Lung (tissue), 12 donors: ENCODE results near the gene NCBP2L. TPM values are rescaled to one million over a fixed set of nuclear protein-coding genes. Genes with fewer than 3 reads are reported as not detected.

Source experiments
- ATAC-seq: fragments of 200-7000 bp; cut with Tn5 transposase; one replicate; pipeline ENCODE4 v1.9.1; 2020; ENCODE audit warnings: moderate number of reproducible peaks; ENCODE audit not compliant: insufficient read depth, low FRiP score
- DNase-seq, 3 donors: peaks; one replicate each; pipeline ENCODE4 v3.0.0-alpha.2; 2013 to 2017
- H3K27ac ChIP-seq, 2 donors: one replicate each; pipeline ENCODE4 v1.5.1; 2013; ENCODE audit warnings: mild to moderate bottlenecking in 2 of 2, moderate library complexity in 2 of 2, control low read depth in 1 of 2, inconsistent platforms in 1 of 2, low read depth in 1 of 2, low read length in 1 of 2
- H3K27me3 ChIP-seq, 3 donors: one replicate each; pipeline ENCODE4 v1.5.1; 2013; ENCODE audit warnings: low read length in 2 of 3; ENCODE audit not compliant: control insufficient read depth in 3 of 3, insufficient read depth in 3 of 3
- H3K36me3 ChIP-seq, 4 donors: one replicate each; pipeline ENCODE4 v1.5.1; 2013; ENCODE audit warnings: low read length in 4 of 4, mild to moderate bottlenecking in 1 of 4, moderate library complexity in 1 of 4; ENCODE audit not compliant: control insufficient read depth in 4 of 4, insufficient read depth in 4 of 4
- H3K4me1 ChIP-seq, 5 donors: one replicate each; pipeline ENCODE4 v1.5.1; 2013; ENCODE audit warnings: low read length in 5 of 5, mild to moderate bottlenecking in 2 of 5, moderate library complexity in 1 of 5; ENCODE audit not compliant: control insufficient read depth in 5 of 5, insufficient read depth in 5 of 5
- H3K4me3 ChIP-seq: one replicate; pipeline ENCODE4 v1.5.1; 2013; ENCODE audit warnings: mild to moderate bottlenecking, control low read depth, moderate library complexity
- H3K9ac ChIP-seq, 2 donors: one replicate each; pipeline ENCODE4 v1.5.1; 2013; ENCODE audit warnings: low read length in 2 of 2, control low read depth in 1 of 2; ENCODE audit not compliant: insufficient read depth in 1 of 2
- H3K9me3 ChIP-seq, 4 donors: one replicate each; pipeline ENCODE4 v1.5.1; 2013; ENCODE audit warnings: low read length in 3 of 4, mild to moderate bottlenecking in 1 of 4, moderate library complexity in 1 of 4; ENCODE audit not compliant: control insufficient read depth in 4 of 4, insufficient read depth in 3 of 4
- WGBS, 2 donors: extraction: QIAGEN DNeasy Blood & Tissue Kit; methylation state at CpG; one replicate each; pipeline ENCODE4 v1.1.7; 2013; 5-methylcytosine and 5-hydroxymethylcytosine counted together
- polyA plus RNA-seq, 2 donors: library from polyadenylated mRNA; stranded (reverse); fragments of 200-250 nt; gene quantifications; one replicate each; pipeline ENCODE4 v1.2.1, GENCODE V29; 2013
- total RNA-seq, 2 donors: library from RNA; depleted of rRNA in 1 of 2; stranded (reverse); fragments of >200 nt in 1 of 2; gene quantifications; one replicate each; pipeline ENCODE4 v1.2.1, GENCODE V29; 2014 to 2021
- TF ChIP-seq, protein P1 (sequence below): IDR thresholded peaks from 2 replicates; pipeline ENCODE4 v1.5.1; 2012; ENCODE audit warnings: mild to moderate bottlenecking; ENCODE audit errors: control extremely low read depth, extremely low read depth
- donor health status: control.
- donor health status: control.
- donor health status: Bipolar disorder and iron deficiency.
- donor health status: healthy.
- donor health status: DM: yes; HTN: yes; CAD: no.

Gene NCBP2L
- total and polyA plus RNA-seq, 4 donors = 0.03 to 0.12 (median 0.10) TPM

DNA sequence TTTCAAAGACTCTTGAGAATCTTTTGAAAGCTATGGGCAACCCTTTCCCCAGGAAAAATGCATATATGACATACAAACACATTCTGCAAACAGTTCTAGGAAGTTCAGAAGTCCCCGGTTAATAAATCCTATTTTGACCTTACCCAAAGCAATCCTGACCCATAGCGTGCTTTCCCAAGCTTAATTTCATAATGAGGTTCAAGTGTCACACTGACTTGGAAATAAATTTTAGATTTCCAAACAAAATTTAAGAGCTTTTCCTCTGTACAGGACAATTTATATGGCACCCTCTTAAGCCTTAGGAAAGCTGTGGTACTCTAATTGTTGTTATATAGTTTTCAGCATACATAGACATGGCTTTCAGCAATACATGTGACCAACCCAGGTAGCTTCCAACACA lies 59.4 kb downstream of the NCBP2L start:
- no peak for ATAC-seq
- Histone ChIP-seq H3K27ac (no peak overlapping the region), H3K4me1 (no peaks in the 10 kb centered on the region), H3K27me3 (peaks cover 0 to 28% (median 12%) of the 10 kb centered on the region in 3 donors), H3K9ac (no peak overlapping the region), H3K4me3 (no peak overlapping the region), H3K9me3 (no peaks in the 10 kb centered on the region), H3K36me3 (no peaks in the 10 kb centered on the region)
- no peak for DNase-seq
- TF ChIP-seq, protein P1, sequence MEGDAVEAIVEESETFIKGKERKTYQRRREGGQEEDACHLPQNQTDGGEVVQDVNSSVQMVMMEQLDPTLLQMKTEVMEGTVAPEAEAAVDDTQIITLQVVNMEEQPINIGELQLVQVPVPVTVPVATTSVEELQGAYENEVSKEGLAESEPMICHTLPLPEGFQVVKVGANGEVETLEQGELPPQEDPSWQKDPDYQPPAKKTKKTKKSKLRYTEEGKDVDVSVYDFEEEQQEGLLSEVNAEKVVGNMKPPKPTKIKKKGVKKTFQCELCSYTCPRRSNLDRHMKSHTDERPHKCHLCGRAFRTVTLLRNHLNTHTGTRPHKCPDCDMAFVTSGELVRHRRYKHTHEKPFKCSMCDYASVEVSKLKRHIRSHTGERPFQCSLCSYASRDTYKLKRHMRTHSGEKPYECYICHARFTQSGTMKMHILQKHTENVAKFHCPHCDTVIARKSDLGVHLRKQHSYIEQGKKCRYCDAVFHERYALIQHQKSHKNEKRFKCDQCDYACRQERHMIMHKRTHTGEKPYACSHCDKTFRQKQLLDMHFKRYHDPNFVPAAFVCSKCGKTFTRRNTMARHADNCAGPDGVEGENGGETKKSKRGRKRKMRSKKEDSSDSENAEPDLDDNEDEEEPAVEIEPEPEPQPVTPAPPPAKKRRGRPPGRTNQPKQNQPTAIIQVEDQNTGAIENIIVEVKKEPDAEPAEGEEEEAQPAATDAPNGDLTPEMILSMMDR = no peak
- 77 to 90% methylated on average over 2 of the region's 2 CpGs for WGBS, 2 donors

DNA sequence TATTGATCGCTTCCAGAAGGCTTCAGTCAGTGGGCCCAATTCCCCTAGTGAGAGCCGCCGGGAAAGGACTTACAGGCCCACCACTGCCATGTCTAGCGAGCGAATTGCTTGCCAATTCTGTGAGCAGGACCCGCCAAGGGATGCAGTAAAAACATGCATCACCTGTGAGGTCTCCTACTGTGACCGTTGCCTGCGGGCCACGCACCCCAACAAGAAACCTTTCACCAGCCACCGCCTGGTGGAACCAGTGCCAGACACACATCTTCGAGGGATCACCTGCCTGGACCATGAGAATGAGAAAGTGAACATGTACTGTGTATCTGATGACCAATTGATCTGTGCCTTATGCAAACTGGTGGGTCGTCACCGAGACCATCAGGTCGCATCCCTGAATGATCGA lies 63.4 kb downstream of the NCBP2L start:
- peaks cover 0 to 24% (median 15%) of the 10 kb centered on the region in 3 donors for H3K27me3 ChIP-seq
- TF ChIP-seq, protein P1 = no peak
- no peak overlapping the region for H3K9ac ChIP-seq
- no peak overlapping the region for H3K27ac ChIP-seq
- H3K4me3 ChIP-seq = no peak overlapping the region
- WGBS, 2 donors = 82 to 94% methylated on average over 15 of the region's 15 CpGs
- H3K36me3 ChIP-seq = no peaks in the 10 kb centered on the region
- ATAC-seq (no peak), DNase-seq (no peak)
- peaks cover 0 to 7% (median 1%) of the 10 kb centered on the region in 5 donors for H3K4me1 ChIP-seq
- no peaks in the 10 kb centered on the region for H3K9me3 ChIP-seq

DNA sequence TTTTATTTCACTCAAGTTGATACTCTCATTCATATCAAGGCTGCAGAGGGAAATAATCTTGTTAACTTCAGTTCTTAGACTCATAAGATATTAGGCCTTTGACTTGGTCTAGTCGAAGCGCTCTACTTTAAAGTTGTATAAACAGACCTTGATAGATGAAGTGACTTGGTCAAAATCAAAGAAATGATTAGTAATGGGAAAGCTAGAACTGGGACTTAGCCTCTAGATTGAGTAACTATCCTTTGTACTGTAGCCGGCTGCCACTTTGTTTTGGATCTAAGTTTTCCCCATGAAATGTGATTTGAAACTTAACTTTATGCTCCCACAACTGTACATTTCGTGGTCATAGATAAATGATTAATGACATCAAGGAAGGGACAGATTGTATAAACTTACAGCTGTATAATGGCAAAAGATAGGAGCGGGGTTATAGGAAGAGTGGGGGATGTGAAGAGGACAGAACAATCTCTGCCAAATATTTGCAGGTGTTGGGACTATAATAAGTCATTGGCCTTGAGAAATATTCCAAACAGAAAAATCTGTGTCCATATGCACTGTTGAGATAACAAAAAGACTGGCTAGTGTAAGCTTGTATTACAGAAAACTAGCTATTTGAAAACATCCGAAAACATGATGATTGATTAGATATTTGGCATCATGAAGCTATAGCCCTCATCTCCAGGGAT lies 65.3 kb downstream of the NCBP2L start:
- H3K27me3 ChIP-seq = peaks cover 0 to 26% (median 20%) of the 10 kb centered on the region in 3 donors
- DNase-seq = peak in 2 of 3 donors; percentile 41 to 51
- no peak overlapping the region for H3K27ac ChIP-seq
- peaks cover 0 to 7% (median 1%) of the 10 kb centered on the region in 5 donors for H3K4me1 ChIP-seq
- H3K4me3 ChIP-seq = no peak overlapping the region
- 62 to 72% methylated on average over 6 of the region's 6 CpGs for WGBS, 2 donors
- no peaks in the 10 kb centered on the region for H3K36me3 ChIP-seq
- H3K9me3 ChIP-seq = no peaks in the 10 kb centered on the region
- ATAC-seq = no peak
- TF ChIP-seq, protein P1 = no peak
- H3K9ac ChIP-seq = no peak overlapping the region

Other genes starting within 250 kb of the NCBP2L start
- 10 to 100 TPM; 31.6 to 42.0 TPM for gene PRPS1, start 149.2 kb upstream of the NCBP2L start, total RNA-seq
- gene PRPS1, start 149.2 kb upstream of the NCBP2L start, polyA plus RNA-seq = 10 to 100 TPM; 11.7 to 34.4 TPM
- gene TSC22D3, start 1.9 kb upstream of the NCBP2L start, total RNA-seq = 100 to 1,000 TPM; 299 to 308 TPM
- 100 to 1,000 TPM; 117 to 447 TPM for gene TSC22D3, start 1.9 kb upstream of the NCBP2L start, polyA plus RNA-seq
- 10 to 100 TPM; 15.6 to 44.1 TPM for gene MID2, start 48.1 kb downstream of the NCBP2L start, total RNA-seq
- gene MID2, start 48.1 kb downstream of the NCBP2L start, polyA plus RNA-seq = 1 to 10 TPM; 2.4 to 5.2 TPM
- gene TEX13B, start 204.6 kb downstream of the NCBP2L start, total RNA-seq = not detected
- gene TEX13B, start 204.6 kb downstream of the NCBP2L start, polyA plus RNA-seq = not detected